Measurements from ENCODE around the gene PROX1.

- TF ChIP-seq CTCF (IDR thresholded peaks at IDR 0.05; ENCODE audit: low read depth, low read length): no peak
- TF ChIP-seq EZH2phosphoT487 (IDR thresholded peaks at IDR 0.05; ENCODE audit: low read depth): no peak
These were observed 26.0 kb downstream of the PROX1 start for GRCh38 chr1:214013614-214014377.
